DMS53 treated with DMSO at 0.1 percent for 48 hours (cell line): ENCODE data around the gene MAGI3.
"Not testable (repeated sequence)": the region's sequence is repeated elsewhere in the genome, so short reads cannot be mapped to it uniquely, and the experiment has no call there.

ENCODE experiments used
- DNase-seq: peaks from one replicate; lab custom pipeline; 2025; ENCODE audit not compliant: unreplicated experiment; lab: John Stamatoyannopoulos, UW

MAGI3 gene

GRCh38 chr1:113683384-113684152 lies 293.3 kb downstream of the MAGI3 start:
- DNase-seq, result no peak

- DNase-seq, result no peak
Measured at GRCh38 chr1:113684153-113684541, 293.8 kb downstream of the MAGI3 start.

GRCh38 chr1:113686891-113687618 lies 296.7 kb downstream of the MAGI3 start:
- DNase-seq, result no peak

- no peak for DNase-seq
Measured at GRCh38 chr1:113691184-113691583, 300.9 kb downstream of the MAGI3 start.

GRCh38 chr1:113692342-113692741 lies 302.0 kb downstream of the MAGI3 start:
- no peak for DNase-seq

GRCh38 chr1:113692824-113693431 lies 302.6 kb downstream of the MAGI3 start:
- DNase-seq, result no peak

GRCh38 chr1:113694910-113695309 lies 304.6 kb downstream of the MAGI3 start:
- no peak for DNase-seq

- no peak for DNase-seq
Measured at GRCh38 chr1:113701429-113701828, 311.1 kb downstream of the MAGI3 start.

GRCh38 chr1:113714606-113715269 lies 324.4 kb downstream of the MAGI3 start:
- no peak for DNase-seq

GRCh38 chr1:113717506-113717905 lies 327.2 kb downstream of the MAGI3 start:
- DNase-seq, result not testable (repeated sequence)

- DNase-seq, result not testable (repeated sequence)
Measured at GRCh38 chr1:113718621-113719020, 328.3 kb downstream of the MAGI3 start.

- DNase-seq, result no peak
Measured at GRCh38 chr1:113721010-113721409, 330.7 kb downstream of the MAGI3 start.

GRCh38 chr1:113732802-113733201 lies 342.5 kb downstream of the MAGI3 start:
- DNase-seq, result no peak

- no peak for DNase-seq
Measured at GRCh38 chr1:113734357-113735055, 344.2 kb downstream of the MAGI3 start.
